ENCODE measurements around the gene WDR31.

- TF ChIP-seq CTCF (IDR thresholded peaks at IDR 0.05) (no peak), POLR2A (IDR thresholded peaks at IDR 0.05) (no peak)
Observed at GRCh38 chr9:113337714-113338113, 2.4 kb downstream of the WDR31 start.
